Nephron progenitor cell (in vitro differentiated cells): Measurements from ENCODE around the gene PARP12.

ENCODE experiments used
- DNase-seq: peaks from one replicate; pipeline ENCODE4 v3.0.0; 2021
- H3K27ac Mint-ChIP-seq: 2 replicates; pipeline ENCODE4 v1.8.0; 2021; ENCODE audit warnings: mild to moderate bottlenecking, moderate library complexity, mixed read lengths
- H3K27me3 Mint-ChIP-seq: 2 replicates; pipeline ENCODE4 v1.8.0; 2021; ENCODE audit warnings: mild to moderate bottlenecking, low read depth, mixed read lengths; ENCODE audit not compliant: poor library complexity
- H3K36me3 Mint-ChIP-seq: 2 replicates; pipeline ENCODE4 v1.8.0; 2021; ENCODE audit warnings: low read depth, mixed read lengths
- H3K4me1 Mint-ChIP-seq: 2 replicates; pipeline ENCODE4 v1.8.0; 2021; ENCODE audit warnings: mixed read lengths
- H3K4me3 Mint-ChIP-seq: 2 replicates; pipeline ENCODE4 v1.8.0; 2021; ENCODE audit warnings: mild to moderate bottlenecking, moderate library complexity, mixed read lengths
- H3K9me3 Mint-ChIP-seq: 2 replicates; pipeline ENCODE4 v1.8.0; 2021; ENCODE audit warnings: mild to moderate bottlenecking, moderate library complexity, mixed read lengths
- CTCF ChIP-seq: fragments of 200-600 bp; sonication (generic); IDR thresholded peaks from 2 replicates; pipeline ENCODE4 v1.5.0; 2021; ENCODE audit warnings: antibody characterized with exemption

The PARP12 gene

DNA sequence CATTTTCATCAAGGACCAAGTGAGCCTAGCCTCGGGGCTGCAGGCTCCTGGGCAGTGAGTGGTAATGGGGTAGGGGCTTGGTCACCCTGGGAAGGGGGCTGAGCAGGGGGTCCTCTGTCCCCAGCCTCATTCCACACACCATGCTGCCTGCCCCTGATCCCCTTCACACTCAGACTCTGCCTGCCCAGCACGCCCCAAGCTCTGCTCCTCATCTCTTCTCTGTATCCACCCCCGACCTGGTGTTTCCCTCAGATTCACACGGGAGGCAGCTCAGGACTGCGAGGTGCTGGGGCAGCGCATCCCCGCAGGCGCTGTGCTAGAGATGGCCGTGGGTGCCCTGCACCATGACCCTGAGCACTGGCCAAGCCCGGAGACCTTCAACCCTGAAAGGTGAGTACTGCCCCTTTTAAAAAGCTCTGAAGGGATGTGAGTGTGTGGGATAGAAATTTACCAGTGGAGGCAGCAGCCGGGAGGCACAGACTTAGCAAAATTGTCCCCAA lies 47.2 kb downstream of the PARP12 start:
- Mint-ChIP-seq H3K9me3 (no peaks in the 10 kb centered on the region), H3K4me3 (no peak overlapping the region), H3K36me3 (no peaks in the 10 kb centered on the region), H3K4me1 (peaks cover 27% of the 10 kb centered on the region), H3K27me3 (peaks cover 19% of the 10 kb centered on the region), H3K27ac (no peak overlapping the region)
- no peak for TF ChIP-seq CTCF
- no peak for DNase-seq

DNA sequence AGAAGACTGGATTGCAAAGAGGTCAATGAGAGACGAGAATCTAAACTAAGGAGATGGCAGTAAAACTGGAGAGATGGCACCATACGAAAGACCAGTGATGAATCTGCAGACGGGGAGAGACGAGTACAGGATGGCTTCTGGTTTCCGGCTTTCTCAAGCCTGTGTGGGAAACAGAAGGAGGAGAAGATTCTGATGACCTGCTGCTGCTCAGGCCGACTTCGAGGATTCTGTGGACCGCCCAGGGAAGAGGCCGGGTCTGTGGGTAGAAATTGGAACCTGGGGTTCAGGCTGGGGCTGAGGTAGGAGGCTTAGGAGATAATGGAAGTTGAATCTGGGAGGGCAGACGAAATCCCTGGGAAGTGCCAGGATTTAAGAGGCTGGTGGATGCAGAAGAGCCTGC lies 48.6 kb downstream of the PARP12 start:
- no peak overlapping the region for H3K27ac Mint-ChIP-seq
- peaks cover 19% of the 10 kb centered on the region for H3K4me1 Mint-ChIP-seq
- H3K36me3 Mint-ChIP-seq: no peaks in the 10 kb centered on the region
- peaks cover 19% of the 10 kb centered on the region for H3K27me3 Mint-ChIP-seq
- no peak overlapping the region for H3K4me3 Mint-ChIP-seq
- no peak for DNase-seq
- H3K9me3 Mint-ChIP-seq: no peaks in the 10 kb centered on the region
- no peak for TF ChIP-seq CTCF

GRCh38 chr7:140013676-140014075 lies 49.1 kb downstream of the PARP12 start:
- Mint-ChIP-seq H3K36me3 (no peaks in the 10 kb centered on the region), H3K27me3 (peaks cover 23% of the 10 kb centered on the region), H3K4me3 (no peak overlapping the region), H3K9me3 (no peaks in the 10 kb centered on the region), H3K27ac (no peak overlapping the region), H3K4me1 (peaks cover 14% of the 10 kb centered on the region)
- no peak for DNase-seq
- no peak for TF ChIP-seq CTCF

- DNase-seq: no peak
- TF ChIP-seq CTCF: no peak
- H3K4me1 Mint-ChIP-seq: peaks cover 14% of the 10 kb centered on the region
- H3K27ac Mint-ChIP-seq: no peak overlapping the region
- H3K9me3 Mint-ChIP-seq: no peaks in the 10 kb centered on the region
- H3K4me3 Mint-ChIP-seq: no peak overlapping the region
- H3K27me3 Mint-ChIP-seq: peaks cover 24% of the 10 kb centered on the region
- no peaks in the 10 kb centered on the region for H3K36me3 Mint-ChIP-seq
Observed at GRCh38 chr7:140010194-140010895, 52.4 kb downstream of the PARP12 start.

DNA sequence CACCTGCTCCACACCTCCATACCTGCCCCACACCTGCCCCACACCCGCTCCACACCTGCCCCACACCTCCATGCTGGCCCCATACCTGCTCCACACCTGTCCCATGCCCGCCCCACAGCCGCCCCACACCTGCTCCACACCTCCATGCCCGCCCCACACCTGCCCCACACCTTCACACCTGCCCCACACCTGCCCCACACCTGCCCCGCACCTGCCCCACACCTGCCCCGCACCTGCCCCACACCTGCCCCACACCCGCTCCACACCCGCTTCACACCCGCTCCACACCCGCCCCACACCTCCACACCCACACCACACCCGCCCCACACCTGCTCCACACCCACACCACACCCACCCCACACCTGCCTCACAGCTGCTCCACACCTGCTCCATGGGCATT lies 53.0 kb downstream of the PARP12 start:
- Mint-ChIP-seq H3K9me3 (no peaks in the 10 kb centered on the region), H3K4me1 (peaks cover 10% of the 10 kb centered on the region), H3K27ac (no peak overlapping the region), H3K4me3 (no peak overlapping the region), H3K27me3 (peaks cover 23% of the 10 kb centered on the region), H3K36me3 (no peaks in the 10 kb centered on the region)
- DNase-seq: no peak
- no peak for TF ChIP-seq CTCF
